HL-60 (cell line): Measurements from ENCODE around the gene KIAA1549.

Experiments
- DNase-seq, 2 experiments: peaks; one replicate each; pipeline ENCODE4 v3.0.0-alpha.2; 2010 to 2020; ENCODE audit warnings: low read depth in 1 of 2, low spot score in 1 of 2
- H3K27ac ChIP-seq: fragments of 250-450 bp; sonication (Bioruptor Pico); replicated peaks from 2 replicates; pipeline ENCODE4 v1.5.1; 2020; ENCODE audit warnings: mild to moderate bottlenecking, moderate library complexity
- H3K27me3 ChIP-seq: fragments of 250-450 bp; sonication (Bioruptor Pico); 2 replicates; pipeline ENCODE4 v1.5.1; 2021; ENCODE audit warnings: mild to moderate bottlenecking, moderate library complexity; ENCODE audit not compliant: insufficient read depth, poor library complexity, severe bottlenecking
- H3K4me3 ChIP-seq: replicated peaks from 2 replicates; pipeline ENCODE4 v1.5.1; 2011; ENCODE audit warnings: mild to moderate bottlenecking, control low read depth, low read length; ENCODE audit not compliant: insufficient read depth
- CTCF ChIP-seq: IDR thresholded peaks from one replicate; pipeline ENCODE4 v1.5.1; 2011; ENCODE audit warnings: low read length, control low read depth, inconsistent platforms; ENCODE audit not compliant: insufficient read depth
- GABPA ChIP-seq: IDR thresholded peaks from 2 replicates; pipeline ENCODE4 v1.6.1; 2012; ENCODE audit warnings: low read depth
- POLR2AphosphoS5 ChIP-seq: IDR thresholded peaks from 2 replicates; pipeline ENCODE4 v1.6.1; 2012; ENCODE audit warnings: low read depth
- REST ChIP-seq: IDR thresholded peaks from 2 replicates; pipeline ENCODE4 v1.6.1; 2012; ENCODE audit warnings: low read depth; ENCODE audit not compliant: insufficient replicate concordance
- SPI1 ChIP-seq: IDR thresholded peaks from 2 replicates; pipeline ENCODE4 v1.6.1; 2012; ENCODE audit warnings: low read depth, mild to moderate bottlenecking, borderline replicate concordance

KIAA1549 gene

DNA sequence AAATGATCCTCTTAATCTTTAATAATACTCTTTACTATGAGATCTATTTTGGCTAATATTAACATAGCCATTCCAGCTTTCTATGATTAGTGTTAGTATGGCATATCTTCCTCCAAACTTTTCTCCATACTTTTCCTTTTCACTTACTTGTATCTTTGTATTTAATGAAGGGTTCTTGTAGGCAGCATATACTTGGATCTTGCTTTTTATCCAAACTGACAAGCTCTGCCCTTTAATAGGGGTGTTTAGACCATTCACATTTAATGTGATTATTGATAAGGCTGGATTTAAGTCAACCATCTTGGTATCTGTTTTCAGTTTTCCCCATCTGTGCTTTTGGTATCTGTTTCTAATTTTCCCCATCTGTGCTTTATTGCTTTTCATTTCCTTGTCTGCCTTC lies 123.5 kb downstream of the KIAA1549 start:
- DNase-seq, result no peak
- TF ChIP-seq SPI1 (no peak), POLR2AphosphoS5 (no peak), GABPA (no peak), REST (no peak)
- Histone ChIP-seq H3K4me3 (no peak overlapping the region), H3K27me3 (no peaks in the 10 kb centered on the region), H3K27ac (no peak overlapping the region)

DNA sequence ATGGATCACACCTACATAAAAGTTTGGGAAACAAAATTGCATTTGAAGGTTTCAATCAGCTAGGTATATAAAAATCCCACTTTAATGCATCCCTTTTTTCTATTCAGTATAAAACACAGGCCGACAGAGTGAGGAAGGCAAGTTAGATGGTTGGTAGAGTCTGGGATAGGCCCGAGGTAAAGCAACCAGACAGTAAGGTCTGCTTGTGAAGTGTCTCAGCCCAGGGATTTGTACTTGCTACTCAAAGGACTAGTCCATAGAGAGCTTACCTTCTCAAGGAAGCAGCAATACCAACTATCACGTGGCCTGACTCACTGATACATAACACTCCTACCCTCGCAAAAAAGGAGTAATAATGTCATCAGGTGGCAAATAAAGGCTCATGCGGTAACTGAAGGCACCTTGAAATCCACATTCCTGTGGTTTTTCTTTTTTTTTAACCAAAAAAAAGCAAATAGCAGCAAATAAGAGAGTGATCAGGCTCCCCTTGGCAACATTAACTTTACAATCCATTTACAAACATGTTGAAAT lies 127.0 kb downstream of the KIAA1549 start:
- TF ChIP-seq REST (no peak), GABPA (no peak), CTCF (no peak), SPI1 (no peak), POLR2AphosphoS5 (no peak)
- Histone ChIP-seq H3K27me3 (no peaks in the 10 kb centered on the region), H3K27ac (no peak overlapping the region), H3K4me3 (no peak overlapping the region)
- no peak for DNase-seq

DNA sequence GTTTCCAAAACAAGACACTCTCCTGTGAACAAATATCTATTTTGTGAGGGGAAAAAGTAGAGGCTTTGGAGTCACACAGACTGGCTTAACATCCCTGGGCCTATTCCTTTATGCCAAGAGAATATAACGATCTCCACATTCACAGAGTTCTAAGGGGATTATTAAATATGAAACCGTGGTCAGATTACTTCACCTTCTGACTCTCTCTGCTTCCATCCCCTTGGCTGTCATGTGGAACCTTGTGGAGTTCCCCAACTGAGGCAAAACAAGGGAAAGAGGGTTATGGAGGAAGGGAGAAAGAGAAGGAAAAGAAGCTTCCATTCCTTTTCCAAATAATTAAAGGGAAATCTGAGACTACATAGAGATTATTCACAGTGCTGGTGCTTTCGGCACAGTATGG lies 127.7 kb downstream of the KIAA1549 start:
- TF ChIP-seq SPI1 (no peak), POLR2AphosphoS5 (no peak), GABPA (no peak), CTCF (no peak), REST (no peak)
- H3K27ac ChIP-seq, result no peak overlapping the region
- no peaks in the 10 kb centered on the region for H3K27me3 ChIP-seq
- H3K4me3 ChIP-seq, result no peak overlapping the region
- DNase-seq, result no peak

DNA sequence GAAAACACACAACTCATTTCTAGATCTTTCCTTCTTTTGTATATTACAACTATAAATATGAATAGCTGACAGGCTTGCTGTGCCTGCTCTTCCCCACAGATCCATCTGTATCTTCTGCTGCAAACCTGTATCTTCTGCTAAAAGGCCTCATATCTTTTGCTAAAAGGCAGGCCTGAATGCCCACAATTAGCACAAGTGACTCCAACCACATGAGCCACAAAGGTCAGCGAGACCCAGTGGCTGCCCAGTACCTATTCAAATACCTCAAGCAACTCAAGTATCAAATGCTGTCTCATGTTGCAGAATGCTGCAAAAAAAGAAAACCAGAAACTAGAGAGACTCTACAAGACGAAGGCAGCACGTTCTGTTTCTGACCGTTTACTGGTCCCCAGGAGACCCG lies 128.7 kb downstream of the KIAA1549 start:
- no peak overlapping the region for H3K27ac ChIP-seq
- TF ChIP-seq POLR2AphosphoS5, result no peak
- no peak for TF ChIP-seq REST
- TF ChIP-seq CTCF, result no peak
- no peak for TF ChIP-seq GABPA
- TF ChIP-seq SPI1, result no peak
- no peaks in the 10 kb centered on the region for H3K27me3 ChIP-seq
- no peak overlapping the region for H3K4me3 ChIP-seq
- DNase-seq, result no peak
